Measurements from ENCODE around the gene RANBP3L.
"Not testable (repeated sequence)": the region's sequence is repeated elsewhere in the genome, so short reads cannot be mapped to it uniquely, and the experiment has no call there.

RANBP3L gene

GRCh38 chr5:36202521-36202961 is 99.2 kb downstream of the RANBP3L start:
- DNase-seq: no peak

DNA sequence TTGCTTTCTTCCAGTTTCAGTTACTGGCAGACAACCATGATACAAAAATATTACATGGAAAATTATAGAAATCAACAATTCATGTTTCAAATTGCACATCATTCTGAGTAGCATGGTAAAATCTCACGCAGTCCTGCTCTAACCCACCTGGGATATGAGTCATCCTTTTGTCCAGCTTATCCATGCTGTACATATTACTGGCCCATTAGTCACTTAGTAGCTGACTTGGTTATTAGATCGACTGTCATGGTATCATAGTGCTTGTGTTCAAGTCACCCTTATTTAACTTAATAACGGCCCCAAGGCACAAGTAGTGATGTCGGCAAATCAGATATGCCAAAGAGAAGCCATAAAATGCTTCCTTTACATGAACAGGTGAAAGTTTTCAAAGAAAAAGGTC is 101.2 kb downstream of the RANBP3L start:
- DNase-seq: no peak

DNA sequence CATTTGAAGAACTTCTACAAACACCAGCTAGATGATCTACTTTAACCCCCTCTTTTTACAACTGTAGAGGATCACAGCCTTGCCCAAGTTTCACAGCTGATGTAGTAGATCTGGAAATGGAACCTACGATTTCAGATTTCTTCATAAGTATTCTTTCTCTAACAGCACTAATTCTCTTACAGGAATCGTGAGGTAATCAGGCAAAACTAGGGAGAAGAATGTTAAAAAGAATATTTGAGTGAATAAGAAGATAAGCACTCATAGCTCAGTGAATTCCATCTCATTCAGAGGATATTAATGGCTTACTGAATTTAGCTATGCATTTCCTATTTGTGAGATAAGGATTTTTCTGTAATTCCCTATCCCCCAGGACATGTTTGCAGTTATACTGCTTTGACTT is 102.1 kb downstream of the RANBP3L start:
- DNase-seq: no peak

DNA sequence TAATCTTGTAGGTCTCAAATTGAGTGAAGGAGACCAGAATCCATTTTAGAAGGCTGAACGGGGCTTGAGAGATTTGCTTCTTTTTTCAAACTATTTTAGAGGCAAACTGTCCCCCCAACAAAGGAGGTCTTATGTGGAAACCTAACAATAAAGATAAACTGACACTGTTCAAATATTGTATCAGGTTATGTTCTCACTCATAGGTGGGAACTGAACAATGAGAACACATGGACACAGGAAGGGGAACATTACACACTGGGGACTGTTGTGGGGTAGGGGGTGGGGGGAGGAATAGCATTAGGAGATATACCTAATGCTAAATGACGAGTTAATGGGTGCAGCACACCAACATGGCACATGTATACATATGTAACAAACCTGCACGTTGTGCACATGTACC is 102.9 kb downstream of the RANBP3L start:
- DNase-seq: not testable (repeated sequence)

Measured in inflammatory macrophage treated with lipopolysaccharide for 4 hours (primary cell).